HEK293 (cell line): ENCODE results near the gene PGAP6.

Experiments
- IKZF3 ChIP-seq: fragments of 450-650 bp; IDR thresholded peaks from 2 replicates; pipeline ENCODE4 v1.5.0; 2018; ENCODE audit warnings: missing biosample characterization, mild to moderate bottlenecking, missing genetic modification characterization, moderate library complexity
- KLF1 ChIP-seq: fragments of 450-650 bp; formaldehyde crosslinking; IDR thresholded peaks from 2 replicates; pipeline ENCODE4 v1.5.1; 2016; ENCODE audit warnings: missing biosample characterization, missing genetic modification characterization
- KLF10 ChIP-seq: fragments of 450-650 bp; IDR thresholded peaks from 2 replicates; pipeline ENCODE4 v1.5.1; 2018; ENCODE audit warnings: missing biosample characterization, mild to moderate bottlenecking, missing genetic modification characterization
- KLF9 ChIP-seq: fragments of 450-650 bp; formaldehyde crosslinking; IDR thresholded peaks from 2 replicates; pipeline ENCODE4 v1.5.1; 2016; ENCODE audit warnings: missing biosample characterization, missing genetic modification characterization, low read depth
- PBX3 ChIP-seq: sonication (generic); formaldehyde crosslinking; IDR thresholded peaks from 2 replicates; pipeline ENCODE4 v1.8.1; 2022; ENCODE audit warnings: mild to moderate bottlenecking, moderate library complexity, missing genetic modification reagents
- RBAK ChIP-seq: fragments of 450-650 bp; formaldehyde crosslinking; IDR thresholded peaks from 2 replicates; pipeline ENCODE4 v1.5.1; 2016; ENCODE audit warnings: missing biosample characterization, missing genetic modification characterization
- SETDB1 ChIP-seq: IDR thresholded peaks from one replicate; pipeline ENCODE4 v1.6.1; 2017; ENCODE audit warnings: mild to moderate bottlenecking, low read length, moderate library complexity, mixed read lengths; ENCODE audit not compliant: insufficient read length
- SP7 ChIP-seq: fragments of 450-650 bp; formaldehyde crosslinking; IDR thresholded peaks from 2 replicates; pipeline ENCODE4 v1.5.1; 2016; ENCODE audit warnings: missing biosample characterization, missing genetic modification characterization
- YY1 ChIP-seq: fragments of 450-650 bp; formaldehyde crosslinking; IDR thresholded peaks from 2 replicates; pipeline ENCODE4 v1.5.1; 2018; ENCODE audit warnings: missing biosample characterization, missing genetic modification characterization
- ZBTB26 ChIP-seq: fragments of 450-650 bp; formaldehyde crosslinking; optimal IDR thresholded peaks from 2 replicates; pipeline ENCODE3; 2016; ENCODE audit warnings: missing biosample characterization, mild to moderate bottlenecking, missing genetic modification characterization
- ZBTB7A ChIP-seq: fragments of 450-650 bp; formaldehyde crosslinking; IDR thresholded peaks from 2 replicates; pipeline ENCODE4 v1.5.1; 2016; ENCODE audit warnings: low read depth, missing biosample characterization, missing genetic modification characterization
- ZNF112 ChIP-seq: fragments of 450-650 bp; formaldehyde crosslinking; IDR thresholded peaks from 2 replicates; pipeline ENCODE4 v1.5.0; 2017; ENCODE audit warnings: missing biosample characterization, missing genetic modification characterization
- ZNF114 ChIP-seq: fragments of 450-650 bp; formaldehyde crosslinking; IDR thresholded peaks from 2 replicates; pipeline ENCODE4 v1.5.0; 2017; ENCODE audit warnings: missing biosample characterization, missing genetic modification characterization
- ZNF211 ChIP-seq: fragments of 450-650 bp; formaldehyde crosslinking; IDR thresholded peaks from 2 replicates; pipeline ENCODE4 v1.5.1; 2016; ENCODE audit warnings: low read depth, missing biosample characterization, missing genetic modification characterization
- ZNF239 ChIP-seq: fragments of 450-650 bp; formaldehyde crosslinking; IDR thresholded peaks from 2 replicates; pipeline ENCODE4 v1.5.1; 2016; ENCODE audit warnings: missing biosample characterization, missing genetic modification characterization
- ZNF248 ChIP-seq: fragments of 450-650 bp; formaldehyde crosslinking; IDR thresholded peaks from 2 replicates; pipeline ENCODE4 v1.5.1; 2017; ENCODE audit warnings: missing biosample characterization, missing genetic modification characterization
- ZNF280D ChIP-seq: fragments of 450-650 bp; formaldehyde crosslinking; IDR thresholded peaks from 2 replicates; pipeline ENCODE4 v1.5.1; 2016; ENCODE audit warnings: missing biosample characterization, missing genetic modification characterization
- ZNF302 ChIP-seq: fragments of 450-650 bp; formaldehyde crosslinking; IDR thresholded peaks from 2 replicates; pipeline ENCODE4 v1.5.1; 2016; ENCODE audit warnings: missing biosample characterization, missing genetic modification characterization, low read depth
- ZNF335 ChIP-seq: fragments of 450-650 bp; formaldehyde crosslinking; conservative IDR thresholded peaks from 2 replicates; pipeline ENCODE4 v1.5.1; 2016; ENCODE audit warnings: missing biosample characterization, missing genetic modification characterization
- ZNF423 ChIP-seq: fragments of 450-650 bp; formaldehyde crosslinking; IDR thresholded peaks from 2 replicates; pipeline ENCODE4 v1.5.1; 2016; ENCODE audit warnings: missing biosample characterization, missing genetic modification characterization
- ZNF433 ChIP-seq: fragments of 450-650 bp; formaldehyde crosslinking; IDR thresholded peaks from 2 replicates; pipeline ENCODE4 v1.5.1; 2016; ENCODE audit warnings: missing biosample characterization, missing genetic modification characterization, low read depth
- ZNF555 ChIP-seq: fragments of 450-650 bp; formaldehyde crosslinking; conservative IDR thresholded peaks from 2 replicates; pipeline ENCODE4 v1.5.1; 2017; ENCODE audit warnings: missing biosample characterization, mild to moderate bottlenecking, missing genetic modification characterization, inconsistent platforms
- ZNF561 ChIP-seq: fragments of 450-650 bp; IDR thresholded peaks from 2 replicates; pipeline ENCODE4 v1.5.1; 2018; ENCODE audit warnings: missing biosample characterization, missing genetic modification characterization, borderline replicate concordance
- ZNF571 ChIP-seq: fragments of 450-650 bp; formaldehyde crosslinking; IDR thresholded peaks from 2 replicates; pipeline ENCODE4 v1.5.0; 2017; ENCODE audit warnings: missing biosample characterization, missing genetic modification characterization
- ZNF580 ChIP-seq: fragments of 450-650 bp; formaldehyde crosslinking; IDR thresholded peaks from 2 replicates; pipeline ENCODE4 v1.5.1; 2016; ENCODE audit warnings: missing biosample characterization, missing genetic modification characterization
- ZNF585B ChIP-seq: fragments of 450-650 bp; formaldehyde crosslinking; IDR thresholded peaks from 2 replicates; pipeline ENCODE4 v1.5.1; 2016; ENCODE audit warnings: missing biosample characterization, missing genetic modification characterization
- ZNF596 ChIP-seq: fragments of 450-650 bp; IDR thresholded peaks from 2 replicates; pipeline ENCODE4 v1.5.0; 2018; ENCODE audit warnings: missing biosample characterization, mild to moderate bottlenecking, missing genetic modification characterization, moderate library complexity
- ZNF629 ChIP-seq: fragments of 450-650 bp; formaldehyde crosslinking; IDR thresholded peaks from 2 replicates; pipeline ENCODE4 v1.5.1; 2017; ENCODE audit warnings: missing biosample characterization, missing genetic modification characterization
- ZNF670 ChIP-seq: fragments of 450-650 bp; formaldehyde crosslinking; IDR thresholded peaks from 2 replicates; pipeline ENCODE4 v1.5.1; 2016; ENCODE audit warnings: missing biosample characterization, missing genetic modification characterization, low read depth
- ZNF768 ChIP-seq: fragments of 450-650 bp; formaldehyde crosslinking; IDR thresholded peaks from 2 replicates; pipeline ENCODE4 v1.5.1; 2018; ENCODE audit warnings: missing biosample characterization, mild to moderate bottlenecking, missing genetic modification characterization
- ZNF791 ChIP-seq: fragments of 450-650 bp; formaldehyde crosslinking; IDR thresholded peaks from 2 replicates; pipeline ENCODE4 v1.5.1; 2016; ENCODE audit warnings: missing biosample characterization, missing genetic modification characterization
- ZNF843 ChIP-seq: fragments of 450-650 bp; formaldehyde crosslinking; IDR thresholded peaks from 2 replicates; pipeline ENCODE4 v1.5.1; 2016; ENCODE audit warnings: missing biosample characterization, missing genetic modification characterization
- ZSCAN18 ChIP-seq: fragments of 450-650 bp; formaldehyde crosslinking; IDR thresholded peaks from 2 replicates; pipeline ENCODE4 v1.5.1; 2016; ENCODE audit warnings: missing biosample characterization, missing genetic modification characterization
- ZSCAN23 ChIP-seq: fragments of 450-650 bp; formaldehyde crosslinking; IDR thresholded peaks from 2 replicates; pipeline ENCODE4 v1.5.1; 2016; ENCODE audit warnings: missing biosample characterization, missing genetic modification characterization

PGAP6 gene

GRCh38 chr16:324451-325334 is 57.1 kb downstream of the PGAP6 start (continued):
- no peak for TF ChIP-seq ZNF211 (tag by site-specific recombination)
- TF ChIP-seq ZNF112 (tag by site-specific recombination), result no peak
- no peak for TF ChIP-seq YY1 (tag by site-specific recombination)
- TF ChIP-seq ZNF423 (tag by site-specific recombination), result peak; percentile 74; the same call in 1 of the 2 replicates
- TF ChIP-seq ZNF571 (tag by site-specific recombination), result no peak
- 0 out of 2 replicates have a peak, but pooled peaks have one; percentile 40 for TF ChIP-seq ZBTB7A (tag by site-specific recombination)
- peak; percentile 52; the same call in 1 of the 2 replicates for TF ChIP-seq ZNF580 (tag by site-specific recombination)
- TF ChIP-seq ZNF670 (tag by site-specific recombination), result no peak
- peak; percentile 98 for TF ChIP-seq KLF1 (tag by site-specific recombination)
- TF ChIP-seq ZBTB26, result peak; percentile 77
- peak; percentile 96 for TF ChIP-seq ZNF629 (tag by site-specific recombination)
- TF ChIP-seq ZNF843 (tag by site-specific recombination), result peak; percentile 96
- no peak for TF ChIP-seq ZNF280D
- no peak for TF ChIP-seq ZNF239 (tag by site-specific recombination)
- no peak for TF ChIP-seq RBAK (tag by site-specific recombination)
- no peak; the same call in none of the 2 replicates for TF ChIP-seq IKZF3 (tag by site-specific recombination)
- no peak for TF ChIP-seq ZNF248 (tag by site-specific recombination)
- no peak for TF ChIP-seq ZNF596
- no peak for TF ChIP-seq PBX3
- TF ChIP-seq ZSCAN23 (tag by site-specific recombination), result peak; percentile 92
- TF ChIP-seq ZNF791 (tag by site-specific recombination), result no peak
- peak; percentile 87 for TF ChIP-seq ZNF335 (tag by site-specific recombination)
- TF ChIP-seq ZNF768 (tag by site-specific recombination), result no peak
- no peak; the same call in none of the 2 replicates for TF ChIP-seq KLF10 (tag by site-specific recombination)
- no peak for TF ChIP-seq SETDB1
- TF ChIP-seq ZNF114 (tag by site-specific recombination), result no peak
- TF ChIP-seq KLF9 (tag by site-specific recombination), result peak; percentile 28
- TF ChIP-seq ZNF585B (tag by site-specific recombination), result no peak
- peak; percentile 91 for TF ChIP-seq SP7 (tag by site-specific recombination)
- TF ChIP-seq ZSCAN18 (tag by site-specific recombination), result no peak
- no peak for TF ChIP-seq ZNF433
- TF ChIP-seq ZNF302, result no peak
- peak; percentile 81; the same call in 1 of the 2 replicates for TF ChIP-seq ZNF561
- no peak for TF ChIP-seq ZNF555 (tag by site-specific recombination)
